Effector CD4-positive, alpha-beta T cell (primary cell): ENCODE measurements around the gene SLC6A7.
"Not testable (repeated sequence)": the region's sequence is repeated elsewhere in the genome, so short reads cannot be mapped to it uniquely, and the experiment has no call there.

Source experiments
- DNase-seq: peaks from one replicate; pipeline ENCODE4 v3.0.0-alpha.2; 2020

Gene SLC6A7

GRCh38 chr5:150221471-150221870 lies 31.6 kb downstream of the SLC6A7 start:
- no peak for DNase-seq

GRCh38 chr5:150222906-150223305 lies 33.0 kb downstream of the SLC6A7 start:
- DNase-seq = no peak

- DNase-seq = no peak
Observed at GRCh38 chr5:150223474-150223873, 33.6 kb downstream of the SLC6A7 start.

- no peak for DNase-seq
Observed at GRCh38 chr5:150224483-150225027, 34.7 kb downstream of the SLC6A7 start.

GRCh38 chr5:150227036-150227435 lies 37.2 kb downstream of the SLC6A7 start:
- DNase-seq = no peak

GRCh38 chr5:150227606-150228273 lies 37.9 kb downstream of the SLC6A7 start:
- no peak for DNase-seq

GRCh38 chr5:150229571-150229970 lies 39.7 kb downstream of the SLC6A7 start:
- DNase-seq = no peak

GRCh38 chr5:150230842-150231241 lies 41.0 kb downstream of the SLC6A7 start:
- no peak for DNase-seq

GRCh38 chr5:150233706-150234105 lies 43.8 kb downstream of the SLC6A7 start:
- DNase-seq = not testable (repeated sequence)

- no peak for DNase-seq
Observed at GRCh38 chr5:150234576-150235499, 45.0 kb downstream of the SLC6A7 start.

- no peak for DNase-seq
Observed at GRCh38 chr5:150235500-150235854, 45.6 kb downstream of the SLC6A7 start.

GRCh38 chr5:150236313-150236712 lies 46.5 kb downstream of the SLC6A7 start:
- DNase-seq = no peak

- DNase-seq = no peak
Observed at GRCh38 chr5:150236981-150237754, 47.3 kb downstream of the SLC6A7 start.

- no peak for DNase-seq
Observed at GRCh38 chr5:150238646-150239045, 48.8 kb downstream of the SLC6A7 start.

GRCh38 chr5:150239099-150239793 lies 49.4 kb downstream of the SLC6A7 start:
- DNase-seq = no peak

- DNase-seq = no peak
Observed at GRCh38 chr5:150239794-150240122, 49.9 kb downstream of the SLC6A7 start.

- DNase-seq = no peak
Observed at GRCh38 chr5:150241298-150242160, 51.7 kb downstream of the SLC6A7 start.

GRCh38 chr5:150242251-150242894 lies 52.5 kb downstream of the SLC6A7 start:
- no peak for DNase-seq

- no peak for DNase-seq
Observed at GRCh38 chr5:150243590-150243989, 53.7 kb downstream of the SLC6A7 start.

- DNase-seq = no peak
Observed at GRCh38 chr5:150244209-150244608, 54.3 kb downstream of the SLC6A7 start.
